PC-9 (cell line): ENCODE data around the gene DOK5. TPM values are rescaled to one million over a fixed set of nuclear protein-coding genes. Genes with fewer than 3 reads are reported as not detected.

Experiments
- BruUV-seq: library from RNA; stranded (reverse); fragments of 400-500 nt; replicated peaks from 2 replicates; lab custom pipeline; 2021; lab: Mats Ljungman, UMichigan
- CTCF ChIA-PET: fragments of 300-600 bp; sonication (Branson Sonifier 250); formaldehyde crosslinking; loops from one replicate; lab custom pipeline; 2022; ENCODE audit warnings: antibody characterized with exemption; lab: Charles Lee
- POLR2A ChIA-PET: fragments of 300-600 bp; sonication (Branson Sonifier 250); formaldehyde crosslinking; loops from one replicate; lab custom pipeline; 2022; ENCODE audit warnings: antibody characterized with exemption; ENCODE audit not compliant: unreplicated experiment; lab: Charles Lee
- DNase-seq, 2 experiments: peaks; one replicate each; pipeline versions ENCODE4 v3.0.0 to v3.0.0-alpha.2; 2015 to 2022; ENCODE audit warnings: mixed read lengths in 1 of 2
- H2AFZ ChIP-seq: fragments of 200-600 bp; sonication (generic); 2 replicates; pipeline ENCODE4 v1.8.1; 2017; ENCODE audit warnings: antibody characterized with exemption
- H3F3A ChIP-seq: fragments of 200-600 bp; sonication (generic); 2 replicates; pipeline ENCODE4 v1.8.1; 2017; ENCODE audit warnings: antibody characterized with exemption, mild to moderate bottlenecking, low read depth; ENCODE audit not compliant: insufficient read depth
- H3K27ac ChIP-seq: fragments of 200-600 bp; sonication (generic); 2 replicates; pipeline ENCODE4 v1.6.1; 2016; ENCODE audit warnings: mixed run types
- H3K27me3 ChIP-seq: fragments of 200-600 bp; sonication (generic); 2 replicates; pipeline ENCODE4 v1.6.1; 2016; ENCODE audit warnings: low read depth, mixed run types; ENCODE audit not compliant: insufficient read depth
- H3K36me3 ChIP-seq: fragments of 200-600 bp; sonication (generic); 2 replicates; pipeline ENCODE4 v1.6.1; 2016; ENCODE audit warnings: low read depth, mixed run types
- H3K4me1 ChIP-seq: fragments of 200-600 bp; sonication (generic); replicated peaks from 2 replicates; pipeline ENCODE4 v1.6.1; 2016; ENCODE audit warnings: mixed run types; ENCODE audit not compliant: insufficient read depth
- H3K4me2 ChIP-seq: fragments of 200-600 bp; sonication (generic); 2 replicates; pipeline ENCODE4 v1.6.1; 2017; ENCODE audit warnings: mixed run types
- H3K4me3 ChIP-seq: fragments of 200-600 bp; sonication (generic); 2 replicates; pipeline ENCODE4 v1.6.1; 2016; ENCODE audit warnings: mixed run types
- H3K79me2 ChIP-seq: fragments of 200-600 bp; sonication (generic); 2 replicates; pipeline ENCODE4 v1.6.1; 2017; ENCODE audit warnings: low read depth, mixed run types
- H3K9me2 ChIP-seq: fragments of 200-600 bp; sonication (generic); 2 replicates; pipeline ENCODE4 v1.8.1; 2017; ENCODE audit warnings: mild to moderate bottlenecking; ENCODE audit not compliant: insufficient read depth
- H3K9me3 ChIP-seq: fragments of 200-600 bp; sonication (generic); 2 replicates; pipeline ENCODE4 v1.8.1; 2016; ENCODE audit warnings: low read depth; ENCODE audit not compliant: insufficient read depth
- H4K20me1 ChIP-seq: fragments of 200-600 bp; sonication (generic); 2 replicates; pipeline ENCODE4 v1.8.1; 2017; ENCODE audit not compliant: insufficient read depth
- CTCF ChIP-seq: fragments of 200-600 bp; sonication (generic); conservative IDR thresholded peaks from 2 replicates; pipeline ENCODE4 v1.6.1; 2017; ENCODE audit warnings: mixed run types, antibody characterized with exemption, mild to moderate bottlenecking, moderate library complexity
- EZH2 ChIP-seq: fragments of 200-600 bp; sonication (generic); IDR thresholded peaks from 2 replicates; pipeline ENCODE4 v1.8.0; 2017; ENCODE audit warnings: antibody characterized with exemption, low read depth
- intact Hi-C: fragments of 100-400 bp; cut with micrococcal nuclease; formaldehyde crosslinking; loops from one replicate; pipeline ENCODE4 v1.10.0; 2022; ENCODE audit not compliant: unreplicated experiment
- total RNA-seq: library from RNA; stranded (reverse); gene quantifications from 2 replicates; pipeline ENCODE4 v1.2.3, GENCODE V29; 2021

DOK5 gene
- total RNA-seq, 1 experiment from 2014 or later, result not detected

DNA sequence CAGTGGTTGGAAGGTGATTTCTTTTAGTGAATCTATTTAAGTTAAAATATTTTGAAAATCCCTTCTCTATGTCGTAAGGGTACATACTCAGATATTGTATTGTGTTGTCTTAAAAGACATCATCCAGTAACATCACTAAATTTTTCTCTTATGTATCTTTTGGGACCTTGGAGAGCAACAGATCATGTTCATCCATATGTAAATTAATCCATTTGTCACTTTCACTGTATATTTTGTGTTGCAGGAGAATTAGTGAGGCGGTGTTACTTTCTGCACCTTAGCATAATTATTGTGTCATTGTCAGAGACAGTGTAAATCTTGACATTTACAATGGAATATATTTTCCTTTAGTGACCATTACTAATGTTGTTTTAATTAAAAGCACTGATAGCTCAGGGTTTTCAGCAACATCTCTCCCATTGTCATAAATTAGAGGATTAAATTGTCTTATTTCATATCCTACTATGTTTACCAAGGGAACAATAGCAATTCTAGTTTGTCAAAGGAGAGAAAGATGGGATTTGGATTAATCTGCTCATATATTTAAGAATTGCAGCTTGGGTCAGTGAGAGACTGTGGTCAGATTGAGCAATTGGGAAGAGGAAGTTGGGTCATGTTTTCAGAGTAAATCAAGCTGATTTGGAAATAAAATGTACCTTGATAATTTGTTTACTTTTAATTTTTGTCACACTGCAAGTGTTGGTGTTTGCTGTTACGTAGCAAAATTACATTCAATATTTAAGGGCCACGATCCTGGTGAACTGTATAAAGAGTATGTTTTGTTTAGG lies 22.7 kb downstream of the DOK5 start:
- H3F3A ChIP-seq, result no peaks in the 10 kb centered on the region
- 0 out of 2 replicates have a peak, but pooled peaks cover 4% of the 10 kb centered on the region for H3K9me2 ChIP-seq
- H2AFZ ChIP-seq, result no peak overlapping the region
- TF ChIP-seq EZH2, result no peak
- no peak for TF ChIP-seq CTCF
- BruUV-seq, result no TSS peak
- no peaks in the 10 kb centered on the region for H3K79me2 ChIP-seq
- intact Hi-C loops, result no loop called here
- no peak for DNase-seq
- H3K27ac ChIP-seq, result no peak overlapping the region
- no peak overlapping the region for H3K4me2 ChIP-seq
- no peak overlapping the region for H3K4me3 ChIP-seq
- H4K20me1 ChIP-seq, result no peaks in the 10 kb centered on the region
- H3K9me3 ChIP-seq, result no peaks in the 10 kb centered on the region
- H3K4me1 ChIP-seq, result no peaks in the 10 kb centered on the region
- ChIA-PET POLR2A (interaction anchor here (0.6 kb wide), 1 partner anchor 15 kb away, joined by 4 read pairs; no protein-coding TSS in a partner anchor), CTCF (no interaction called here)
- no peaks in the 10 kb centered on the region for H3K36me3 ChIP-seq
- H3K27me3 ChIP-seq, result peaks cover 10% of the 10 kb centered on the region; the same call in 1 of the 2 replicates

- TF ChIP-seq EZH2 (no peak), CTCF (no peak)
- no peak overlapping the region for H3K4me3 ChIP-seq
- no peaks in the 10 kb centered on the region for H3F3A ChIP-seq
- no peaks in the 10 kb centered on the region for H3K79me2 ChIP-seq
- POLR2A ChIA-PET, result no interaction called here
- no peak for DNase-seq
- intact Hi-C loops, result no loop called here
- no TSS peak for BruUV-seq
- H3K4me1 ChIP-seq, result no peaks in the 10 kb centered on the region
- no peaks in the 10 kb centered on the region for H4K20me1 ChIP-seq
- no peak overlapping the region for H3K4me2 ChIP-seq
- H2AFZ ChIP-seq, result no peak overlapping the region
- peaks cover 10% of the 10 kb centered on the region; the same call in 1 of the 2 replicates for H3K27me3 ChIP-seq
- H3K36me3 ChIP-seq, result no peaks in the 10 kb centered on the region
- CTCF ChIA-PET, result no interaction called here
- H3K9me3 ChIP-seq, result no peaks in the 10 kb centered on the region
- 0 out of 2 replicates have a peak, but pooled peaks cover 4% of the 10 kb centered on the region for H3K9me2 ChIP-seq
- H3K27ac ChIP-seq, result no peak overlapping the region
Observed at GRCh38 chr20:54499111-54499510, 23.7 kb downstream of the DOK5 start.

GRCh38 chr20:54502179-54502578 lies 26.8 kb downstream of the DOK5 start:
- no peaks in the 10 kb centered on the region for H4K20me1 ChIP-seq
- no peaks in the 10 kb centered on the region for H3K36me3 ChIP-seq
- TF ChIP-seq EZH2 (no peak), CTCF (no peak)
- H3K4me1 ChIP-seq, result no peaks in the 10 kb centered on the region
- H3F3A ChIP-seq, result no peaks in the 10 kb centered on the region
- H3K79me2 ChIP-seq, result no peaks in the 10 kb centered on the region
- no peaks in the 10 kb centered on the region for H3K27me3 ChIP-seq
- no peak for DNase-seq
- BruUV-seq, result no TSS peak
- H3K9me2 ChIP-seq, result no peaks in the 10 kb centered on the region
- POLR2A ChIA-PET, result no interaction called here
- intact Hi-C loops, result no loop called here
- H3K9me3 ChIP-seq, result no peaks in the 10 kb centered on the region
- H3K27ac ChIP-seq, result no peak overlapping the region
- no peak overlapping the region for H2AFZ ChIP-seq
- CTCF ChIA-PET, result no interaction called here
- H3K4me2 ChIP-seq, result no peak overlapping the region
- H3K4me3 ChIP-seq, result no peak overlapping the region
